Hepatocyte (in vitro differentiated cells): ENCODE data around the gene TMEM255B.

ENCODE experiments used
- CTCF ChIP-seq: fragments of 200-600 bp; sonication (generic); IDR thresholded peaks from 2 replicates; pipeline ENCODE4 v1.5.1; 2016; ENCODE audit warnings: antibody characterized with exemption, mild to moderate bottlenecking; ENCODE audit not compliant: poor library complexity
- EZH2 ChIP-seq: fragments of 200-600 bp; sonication (generic); IDR thresholded peaks from 2 replicates; pipeline ENCODE4 v1.6.1; 2016; ENCODE audit warnings: antibody characterized with exemption, mild to moderate bottlenecking, borderline replicate concordance
- EZH2phosphoT487 ChIP-seq: fragments of 200-600 bp; sonication (generic); IDR thresholded peaks from one replicate; pipeline ENCODE4 v1.6.1; 2018; ENCODE audit warnings: antibody characterized with exemption, mild to moderate bottlenecking, low read depth, moderate library complexity; ENCODE audit not compliant: unreplicated experiment, severe bottlenecking

- no peak for TF ChIP-seq CTCF
- TF ChIP-seq EZH2 = no peak
- TF ChIP-seq EZH2phosphoT487 = no peak
These were observed 11.4 kb downstream of the TMEM255B start for GRCh38 chr13:113770441-113770840.
